ENCODE results near the gene KRT2. TPM values are rescaled to one million over a fixed set of nuclear protein-coding genes. Genes with fewer than 3 reads are reported as not detected.

KRT2 gene
- total and polyA plus RNA-seq, 8 donors, result not detected

DNA sequence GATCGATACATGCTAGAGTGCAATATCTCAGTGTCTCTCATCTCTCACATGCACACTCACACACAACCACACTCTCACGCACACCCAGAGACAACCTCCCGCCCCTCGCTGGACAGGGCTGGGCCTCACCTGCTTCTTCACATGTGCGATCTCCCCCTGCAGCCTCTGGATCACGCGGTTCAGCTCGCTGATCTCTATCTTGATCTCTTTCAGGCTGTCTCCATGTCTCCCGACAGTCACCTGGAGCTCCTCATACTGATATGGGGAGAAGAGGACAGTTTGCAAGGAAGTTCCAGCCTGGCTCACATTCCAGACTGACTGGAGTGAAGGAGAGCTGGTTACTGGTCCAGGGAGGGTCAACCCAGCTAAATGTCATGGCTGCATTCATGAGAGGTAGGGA is 4.4 kb downstream of the KRT2 start:
- Histone ChIP-seq H3K27ac (no peak overlapping the region), H3K4me1 (peaks cover 0 to 7% (median 3%) of the 10 kb centered on the region in 4 donors), H3K27me3 (peaks cover 0 to 11% (median 0%) of the 10 kb centered on the region in 3 donors), H3K9me3 (peaks cover 0 to 5% (median 0%) of the 10 kb centered on the region in 4 donors), H3K36me3 (no peaks in the 10 kb centered on the region), H3K4me3 (no peak overlapping the region)
- DNase-seq, result no peak
- 85 to 92% (median 89%) methylated on average over 9 of the region's 9 CpGs for WGBS, 5 donors
- intact Hi-C loops (cut with DNase I; ENCODE audit: low total_unique reads), result no loop called here
- TF ChIP-seq EP300 (IDR thresholded peaks at IDR 0.05) (no peak), CTCF (IDR thresholded peaks at IDR 0.05) (no peak), POLR2A (IDR thresholded peaks at IDR 0.05) (no peak), POLR2AphosphoS5 (IDR thresholded peaks at IDR 0.05) (no peak)

DNA sequence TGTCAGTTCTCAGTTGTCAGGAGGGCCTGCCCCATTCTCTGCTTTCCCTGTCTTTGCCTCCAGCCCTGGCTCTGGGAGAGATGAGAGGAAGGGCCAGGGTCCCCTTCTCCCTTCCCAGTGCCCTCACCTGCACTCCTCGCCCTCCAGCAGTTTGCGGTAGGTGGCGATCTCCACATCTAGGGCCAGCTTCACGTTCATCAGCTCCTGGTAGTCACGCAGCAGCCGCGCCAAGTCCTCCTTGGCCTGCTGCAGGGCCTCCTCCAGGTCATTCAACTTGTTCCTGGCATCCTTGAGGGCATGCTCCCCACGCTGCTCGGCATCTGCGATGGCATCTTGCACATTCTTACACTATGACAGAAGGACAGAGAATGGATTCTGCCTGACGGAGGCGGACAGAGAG is 5.4 kb downstream of the KRT2 start:
- H3K9me3 ChIP-seq, result no peaks in the 10 kb centered on the region
- peaks cover 0 to 19% (median 0%) of the 10 kb centered on the region in 3 donors for H3K27me3 ChIP-seq
- H3K4me3 ChIP-seq, result no peak overlapping the region
- H3K27ac ChIP-seq, result no peak overlapping the region
- TF ChIP-seq CTCF (IDR thresholded peaks at IDR 0.05), result no peak
- TF ChIP-seq POLR2A (IDR thresholded peaks at IDR 0.05), result no peak
- TF ChIP-seq EP300 (IDR thresholded peaks at IDR 0.05), result no peak
- no peak for TF ChIP-seq POLR2AphosphoS5 (IDR thresholded peaks at IDR 0.05)
- H3K36me3 ChIP-seq, result no peaks in the 10 kb centered on the region
- no peak for DNase-seq
- peaks cover 0 to 7% (median 3%) of the 10 kb centered on the region in 4 donors for H3K4me1 ChIP-seq
- 80 to 90% (median 85%) methylated on average over 12 of the region's 12 CpGs for WGBS, 5 donors
- intact Hi-C loops (cut with DNase I; ENCODE audit: low total_unique reads), result no loop called here

- WGBS, 5 donors, result 44 to 66% (median 53%) methylated on average over 4 of the region's 4 CpGs
- peak in 1 of 2 donors; percentile 42 for DNase-seq
Measured at GRCh38 chr12:52645982-52646381, 6.0 kb downstream of the KRT2 start.

GRCh38 chr12:52645120-52645761 is 6.8 kb downstream of the KRT2 start:
- DNase-seq, result peak in 1 of 2 donors; percentile 78
- Histone ChIP-seq H3K36me3 (no peaks in the 10 kb centered on the region), H3K27ac (no peak overlapping the region), H3K4me3 (no peak overlapping the region), H3K4me1 (peaks cover 0 to 7% (median under 1%) of the 10 kb centered on the region in 4 donors), H3K9me3 (no peaks in the 10 kb centered on the region), H3K27me3 (peaks cover 0 to 21% (median 0%) of the 10 kb centered on the region in 3 donors)
- no peak for TF ChIP-seq POLR2A (IDR thresholded peaks at IDR 0.05)
- no peak for TF ChIP-seq EP300 (IDR thresholded peaks at IDR 0.05)
- TF ChIP-seq POLR2AphosphoS5 (IDR thresholded peaks at IDR 0.05), result no peak
- no peak for TF ChIP-seq CTCF (IDR thresholded peaks at IDR 0.05)
- intact Hi-C loops (cut with DNase I; ENCODE audit: low total_unique reads), result no loop called here
- 74 to 79% (median 78%) methylated on average over 7 of the region's 7 CpGs for WGBS, 5 donors

More at GRCh38 chr12:52645982-52646381, 6.0 kb downstream of the KRT2 start:
- peaks cover 0 to 7% (median 3%) of the 10 kb centered on the region in 4 donors for H3K4me1 ChIP-seq
- H3K9me3 ChIP-seq, result no peaks in the 10 kb centered on the region
- no peak overlapping the region for H3K4me3 ChIP-seq
- H3K36me3 ChIP-seq, result no peaks in the 10 kb centered on the region
- H3K27me3 ChIP-seq, result peaks cover 0 to 21% (median 0%) of the 10 kb centered on the region in 3 donors
- peak overlapping the region in 1 of 5 donors; percentile 17 for H3K27ac ChIP-seq
- intact Hi-C loops (cut with DNase I; ENCODE audit: low total_unique reads), result no loop called here
- TF ChIP-seq CTCF (IDR thresholded peaks at IDR 0.05) (no peak), POLR2AphosphoS5 (IDR thresholded peaks at IDR 0.05) (no peak), POLR2A (IDR thresholded peaks at IDR 0.05) (no peak), EP300 (IDR thresholded peaks at IDR 0.05) (no peak)
